Kidney glomerular epithelial cell (primary cell): ENCODE results near the gene CYP4F2.
"Not testable (repeated sequence)": the region's sequence is repeated elsewhere in the genome, so short reads cannot be mapped to it uniquely, and the experiment has no call there.

Experiments
- DNase-seq: peaks from one replicate; lab custom pipeline; 2025; lab: John Stamatoyannopoulos, UW

Gene CYP4F2

GRCh38 chr19:15897738-15898276 is at the start of gene CYP4F2:
CYP4F2 (minus strand) TSS chr19:15898074; CDS start chr19:15897611, 463 bp downstream.
- no peak for DNase-seq

GRCh38 chr19:15945301-15945700 is 47.4 kb upstream of the CYP4F2 start:
- DNase-seq = no peak

- DNase-seq = no peak
Observed at GRCh38 chr19:15944401-15944800, 46.5 kb upstream of the CYP4F2 start.

- no peak for DNase-seq
Observed at GRCh38 chr19:15937771-15938170, 39.9 kb upstream of the CYP4F2 start.

- no peak for DNase-seq
Observed at GRCh38 chr19:15936950-15937349, 39.1 kb upstream of the CYP4F2 start.

GRCh38 chr19:15936173-15936572 is 38.3 kb upstream of the CYP4F2 start:
- DNase-seq = no peak

DNA sequence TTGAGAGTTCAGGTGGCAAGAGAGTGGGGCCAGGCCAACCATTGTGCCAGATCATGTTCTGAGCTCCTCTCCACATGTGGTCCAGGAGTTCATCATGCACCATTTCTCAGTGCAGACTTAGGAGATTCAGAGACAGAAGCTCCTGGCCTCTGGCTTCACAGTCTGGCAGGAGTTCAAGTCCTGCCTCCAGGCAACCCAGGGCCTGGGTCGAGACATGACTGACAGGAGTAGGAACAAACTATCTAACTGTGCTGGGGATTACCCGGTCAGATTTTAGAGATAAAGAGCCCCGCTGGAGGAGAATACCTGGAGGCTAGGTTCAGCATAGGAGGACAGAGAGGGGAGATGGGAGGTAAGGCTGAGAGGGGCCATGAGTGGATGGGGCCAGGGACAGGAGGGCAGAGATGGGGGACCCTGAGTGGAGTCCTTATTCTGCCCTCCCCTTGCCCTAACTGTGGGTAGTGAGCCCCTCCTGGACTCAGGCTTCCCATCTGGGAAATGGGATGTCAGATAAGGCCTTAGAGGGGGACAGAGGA is 37.4 kb upstream of the CYP4F2 start:
- DNase-seq = no peak

DNA sequence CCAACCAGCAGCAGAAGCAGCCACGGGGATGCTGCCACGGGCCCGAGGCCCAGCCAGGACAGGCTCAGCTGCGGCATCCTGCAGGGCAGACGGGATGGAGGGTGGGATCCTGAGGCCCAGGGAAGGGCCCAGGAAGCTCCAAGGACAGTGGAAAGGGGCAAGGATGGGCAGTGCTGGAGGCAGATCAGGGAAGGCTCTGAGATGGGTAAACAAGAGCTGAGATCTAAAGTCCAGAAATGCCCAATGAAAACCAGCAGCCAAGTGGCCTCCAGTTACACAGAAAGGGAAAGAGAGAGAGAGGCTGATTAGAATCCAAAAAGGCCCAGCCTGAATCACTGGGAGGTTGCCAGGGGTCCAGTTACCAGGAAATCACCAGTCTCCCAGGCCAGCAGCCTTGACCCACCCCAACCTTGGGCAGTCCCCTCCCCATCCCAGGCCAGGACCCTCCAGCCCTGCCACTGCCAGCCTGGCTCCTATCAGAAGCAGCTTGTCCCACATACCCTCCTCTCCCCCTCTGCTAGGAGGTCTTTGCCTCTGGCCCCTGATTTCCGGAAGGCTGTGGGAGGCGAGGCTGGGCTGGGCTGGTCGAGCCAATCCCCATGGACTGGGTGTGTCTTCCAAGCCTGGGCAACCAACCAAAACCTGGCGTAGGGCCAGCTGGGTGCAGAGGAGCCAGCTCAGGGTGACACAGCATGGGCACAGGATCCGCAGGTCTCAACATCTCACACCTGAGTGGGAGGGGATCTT is 36.6 kb upstream of the CYP4F2 start, which contains the start of gene CYP4F11:
Gene CYP4F11 (minus strand): TSS at position 198 of the 747 bp plus-strand sequence. CDS start 121 bp downstream, at position 77.
- DNase-seq = no peak

GRCh38 chr19:15933761-15934331 is 36.0 kb upstream of the CYP4F2 start:
- not testable (repeated sequence) for DNase-seq

GRCh38 chr19:15928321-15928720 is 30.4 kb upstream of the CYP4F2 start:
- no peak for DNase-seq

GRCh38 chr19:15926484-15926883 is 28.6 kb upstream of the CYP4F2 start:
- no peak for DNase-seq

- no peak for DNase-seq
Observed at GRCh38 chr19:15923702-15924101, 25.8 kb upstream of the CYP4F2 start.

GRCh38 chr19:15922021-15922420 is 24.1 kb upstream of the CYP4F2 start:
- DNase-seq = no peak

DNA sequence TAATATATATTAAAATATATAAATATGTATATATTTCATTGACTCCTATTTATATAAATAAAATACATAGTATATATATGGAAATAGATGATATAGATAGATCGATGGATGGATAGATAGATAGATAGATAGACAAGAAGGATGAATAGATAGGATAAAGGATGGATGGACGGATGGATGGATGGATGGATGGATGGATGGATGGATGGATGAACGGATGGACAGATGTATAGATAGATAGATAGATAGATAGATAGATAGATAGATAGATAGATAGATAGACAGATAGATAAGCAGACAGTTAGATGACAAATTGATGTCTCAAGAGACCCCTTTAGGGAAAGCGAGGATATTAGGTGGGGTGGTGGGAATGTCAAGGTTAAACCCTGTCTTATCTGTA is 21.4 kb upstream of the CYP4F2 start:
- DNase-seq = no peak

DNA sequence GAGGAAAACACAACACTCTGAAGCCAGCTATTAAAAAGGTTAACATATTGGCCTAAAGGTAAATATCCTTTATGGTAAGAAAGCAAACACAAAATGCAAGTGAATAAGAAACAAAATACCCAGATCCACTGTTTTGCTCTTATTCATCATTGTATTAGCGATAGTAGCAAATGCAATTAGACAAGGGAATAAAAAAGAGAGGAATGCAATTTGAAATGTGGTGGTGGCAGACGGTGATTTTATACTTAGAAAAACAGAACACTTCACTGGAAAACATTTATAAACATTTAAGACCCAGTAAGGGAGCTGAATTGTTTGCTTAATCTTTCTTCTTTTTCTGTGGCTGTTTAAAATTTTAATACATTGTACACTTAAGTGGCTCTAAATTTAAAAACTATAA is 17.2 kb upstream of the CYP4F2 start:
- DNase-seq = no peak

GRCh38 chr19:15913830-15914229 is 16.0 kb upstream of the CYP4F2 start:
- DNase-seq = no peak

DNA sequence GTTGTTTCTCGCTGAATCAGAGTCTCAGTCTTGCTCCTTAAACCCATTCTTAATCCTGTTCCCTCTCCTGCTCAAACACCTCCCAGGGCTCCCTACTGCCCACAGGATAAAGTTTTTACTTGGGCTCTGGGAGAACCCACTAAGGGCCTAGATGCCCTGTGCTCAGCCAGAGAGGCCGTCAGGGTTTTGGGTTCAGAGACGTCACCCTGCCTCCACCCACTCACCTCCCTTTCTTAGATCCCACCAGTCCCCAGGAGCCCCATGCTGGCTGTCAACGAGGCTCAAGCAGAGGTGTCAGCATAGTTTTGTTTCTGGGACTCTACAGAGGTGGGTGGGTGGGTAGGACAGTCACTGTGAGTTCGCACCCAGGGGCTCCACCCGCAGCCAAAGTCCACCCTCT is 15.5 kb upstream of the CYP4F2 start:
- DNase-seq = no peak

- no peak for DNase-seq
Observed at GRCh38 chr19:15911599-15912235, 13.8 kb upstream of the CYP4F2 start.

GRCh38 chr19:15905026-15905425 is 7.2 kb upstream of the CYP4F2 start:
- DNase-seq = no peak

DNA sequence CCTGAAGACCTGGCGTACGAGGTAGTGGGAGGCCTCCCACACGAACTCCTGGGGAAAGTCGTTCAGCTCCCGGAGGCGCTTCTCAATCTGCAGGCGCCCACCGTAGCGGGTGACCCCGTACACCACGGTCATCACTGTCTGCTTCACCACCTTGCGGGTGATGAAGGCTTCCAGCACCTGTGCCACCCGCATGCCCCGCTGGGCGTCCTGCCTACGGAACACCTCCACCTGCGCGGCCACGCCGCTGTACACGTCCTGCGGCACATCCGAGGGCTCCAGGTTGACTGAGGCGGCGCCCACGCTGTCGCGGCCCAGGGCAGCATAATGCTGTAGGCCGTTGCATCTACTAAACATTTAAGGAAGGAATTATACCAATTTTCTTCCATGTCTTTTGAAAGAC is 5.0 kb upstream of the CYP4F2 start:
- not testable (repeated sequence) for DNase-seq

DNA sequence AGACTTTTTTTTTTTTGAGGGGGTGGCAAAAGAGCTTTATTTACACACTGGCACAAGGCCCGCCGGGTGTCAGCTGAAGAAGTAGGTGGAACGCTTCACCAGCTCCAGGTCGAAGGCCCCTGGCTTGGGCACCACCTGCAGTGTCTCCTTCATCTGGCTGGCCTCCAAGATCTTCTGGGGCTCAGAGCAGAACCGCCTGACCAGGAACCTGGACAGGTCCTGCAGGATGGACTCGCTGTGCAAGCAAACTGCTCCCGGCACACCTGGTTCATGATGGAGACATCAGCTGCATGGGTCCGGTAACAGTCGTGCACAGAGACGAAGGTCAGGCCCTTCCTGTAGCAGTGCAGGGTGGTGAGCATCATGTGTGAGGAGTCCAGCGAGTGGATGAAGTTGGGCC is 4.4 kb upstream of the CYP4F2 start:
- DNase-seq = no peak

- DNase-seq = no peak
Observed at GRCh38 chr19:15900504-15900903, 2.6 kb upstream of the CYP4F2 start.

DNA sequence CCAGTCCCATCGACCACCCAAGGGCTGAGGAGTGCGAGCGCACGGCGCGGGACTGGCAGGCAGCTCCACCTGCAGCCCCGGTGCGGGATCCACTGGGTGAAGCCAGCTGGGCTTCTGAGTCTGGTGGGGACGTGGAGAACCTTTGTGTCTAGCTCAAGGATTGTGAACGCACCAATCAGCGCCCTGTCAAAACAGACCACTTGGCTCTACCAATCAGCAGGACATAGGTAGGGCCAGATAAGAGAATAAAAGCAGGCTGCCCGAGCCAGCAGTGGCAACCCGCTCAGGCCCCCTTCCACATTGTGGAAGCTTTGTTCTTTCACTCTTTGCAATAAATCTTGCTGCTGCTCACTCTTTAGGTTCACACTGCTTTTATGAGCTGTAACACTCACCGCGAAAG is 2.2 kb upstream of the CYP4F2 start:
- DNase-seq = not testable (repeated sequence)
